Measurements from ENCODE around the gene GMPR.

Gene GMPR

GRCh38 chr6:16238057-16238962 is at the start of gene GMPR:
Gene GMPR (plus strand): TSS chr6:16238587. CDS start chr6:16238694, 107 bp downstream.
- DNase-seq, result no peak
- in situ Hi-C loops (cut with HindIII; ENCODE audit: low pct_ligation_motif_present, low sequenced_read_pairs), result no loop called here
- H3K27ac ChIP-seq, result no peak within 1 kb of the TSS
- no peak for TF ChIP-seq CTCF (IDR thresholded peaks at IDR 0.05; ENCODE audit: low read depth, low read length, missing control alignments)
- H3K4me3 ChIP-seq (ENCODE audit: low read depth, low read length), result peak within 1 kb of the TSS; percentile 61
- no peaks in the 10 kb centered on the region for H3K27me3 ChIP-seq (replicated peaks)
- H3K36me3 ChIP-seq (replicated peaks), result no peaks in the 10 kb centered on the region

DNA sequence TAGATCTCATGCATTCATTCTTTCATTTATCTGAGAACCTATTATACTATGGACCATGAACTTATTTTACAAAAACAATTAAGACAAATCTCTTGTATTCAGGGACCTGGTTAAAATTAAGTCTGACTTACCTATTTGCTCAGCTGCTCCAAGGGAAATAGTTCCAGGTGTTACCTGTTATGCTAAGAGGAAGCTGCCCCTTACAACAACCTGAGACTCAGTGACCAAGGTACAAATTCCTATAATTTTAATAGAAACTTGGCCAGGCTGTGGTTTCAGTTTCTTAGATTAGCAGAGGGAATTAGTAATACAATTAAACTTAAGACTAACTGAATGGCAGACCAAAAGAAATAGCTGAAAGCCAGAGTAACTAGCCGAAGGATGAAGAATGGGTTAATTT is 48.2 kb upstream of the GMPR start:
- Histone ChIP-seq H3K4me3 (ENCODE audit: low read depth, low read length) (no peak overlapping the region), H3K27ac (no peak overlapping the region), H3K27me3 (replicated peaks) (peaks cover 9% of the 10 kb centered on the region), H3K36me3 (replicated peaks) (no peaks in the 10 kb centered on the region)
- TF ChIP-seq CTCF (IDR thresholded peaks at IDR 0.05; ENCODE audit: low read depth, low read length, missing control alignments), result no peak
- in situ Hi-C loops (cut with HindIII; ENCODE audit: low pct_ligation_motif_present, low sequenced_read_pairs), result loop anchor here (25.0 kb wide), 1 partner anchor 503 kb away; no protein-coding TSS in a partner anchor
- DNase-seq, result no peak

- TF ChIP-seq CTCF (IDR thresholded peaks at IDR 0.05; ENCODE audit: low read depth, low read length, missing control alignments), result no peak
- H3K36me3 ChIP-seq (replicated peaks), result no peaks in the 10 kb centered on the region
- no peak overlapping the region for H3K27ac ChIP-seq
- H3K4me3 ChIP-seq (ENCODE audit: low read depth, low read length), result no peak overlapping the region
- H3K27me3 ChIP-seq (replicated peaks), result peaks cover 3% of the 10 kb centered on the region
- in situ Hi-C loops (cut with HindIII; ENCODE audit: low pct_ligation_motif_present, low sequenced_read_pairs), result loop anchor here (25.0 kb wide), 1 partner anchor 509 kb away; no protein-coding TSS in a partner anchor
- no peak for DNase-seq
Measured at GRCh38 chr6:16196260-16196983, 42.0 kb upstream of the GMPR start.

DNA sequence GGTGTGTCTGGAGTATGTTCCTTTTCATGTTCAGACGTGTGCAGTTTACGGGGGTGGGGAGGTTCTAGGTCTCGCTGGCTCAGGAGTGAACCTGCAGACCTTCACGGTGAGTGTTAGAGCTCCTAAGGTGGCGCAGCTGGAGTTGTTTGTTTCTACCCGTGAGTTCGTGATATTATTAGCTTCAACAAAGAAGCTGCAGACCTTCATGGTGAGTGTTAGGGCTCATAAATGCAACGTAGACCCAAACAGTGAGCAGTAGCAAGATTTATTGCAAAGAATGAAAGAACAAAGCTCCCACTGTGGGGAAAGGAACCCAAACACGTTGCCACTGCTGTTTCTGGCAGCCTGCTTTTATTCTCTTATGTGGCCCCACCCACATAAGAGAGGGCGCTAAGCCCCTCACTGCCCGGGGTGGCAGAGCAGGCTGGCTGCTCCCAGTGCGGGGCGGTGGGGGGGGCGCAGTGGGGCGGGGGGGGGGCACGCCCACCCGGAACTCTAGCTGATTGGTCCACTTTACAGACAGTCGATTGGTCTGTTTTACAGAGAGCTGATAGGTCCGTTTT is 41.3 kb upstream of the GMPR start:
- DNase-seq, result no peak
- no peaks in the 10 kb centered on the region for H3K36me3 ChIP-seq (replicated peaks)
- H3K27ac ChIP-seq, result no peak overlapping the region
- H3K4me3 ChIP-seq (ENCODE audit: low read depth, low read length), result no peak overlapping the region
- no peak for TF ChIP-seq CTCF (IDR thresholded peaks at IDR 0.05; ENCODE audit: low read depth, low read length, missing control alignments)
- H3K27me3 ChIP-seq (replicated peaks), result peaks cover 3% of the 10 kb centered on the region
- in situ Hi-C loops (cut with HindIII; ENCODE audit: low pct_ligation_motif_present, low sequenced_read_pairs), result loop anchor here (25.0 kb wide), 1 partner anchor 510 kb away; no protein-coding TSS in a partner anchor

GRCh38 chr6:16198061-16198705 is 40.2 kb upstream of the GMPR start:
- TF ChIP-seq CTCF (IDR thresholded peaks at IDR 0.05; ENCODE audit: low read depth, low read length, missing control alignments), result no peak
- no peak for DNase-seq
- Histone ChIP-seq H3K4me3 (ENCODE audit: low read depth, low read length) (no peak overlapping the region), H3K27ac (no peak overlapping the region), H3K27me3 (replicated peaks) (peaks cover 3% of the 10 kb centered on the region), H3K36me3 (replicated peaks) (no peaks in the 10 kb centered on the region)
- in situ Hi-C loops (cut with HindIII; ENCODE audit: low pct_ligation_motif_present, low sequenced_read_pairs), result loop anchor here (25.0 kb wide), 1 partner anchor 511 kb away; no protein-coding TSS in a partner anchor

Data from brain microvascular endothelial cell (primary cell).